Neural cell (in vitro differentiated cells): ENCODE measurements around the gene ZNF473.
"Not testable (repeated sequence)": the region's sequence is repeated elsewhere in the genome, so short reads cannot be mapped to it uniquely, and the experiment has no call there.

Source experiments
- EP300 ChIP-seq: fragments of 450-650 bp; conservative IDR thresholded peaks from 2 replicates; pipeline ENCODE4 v1.6.1; 2014; ENCODE audit warnings: antibody characterized with exemption, mild to moderate bottlenecking, moderate library complexity; ENCODE audit not compliant: poor library complexity, severe bottlenecking
- SMC3 ChIP-seq: fragments of 450-650 bp; conservative IDR thresholded peaks from 2 replicates; pipeline ENCODE4 v1.6.1; 2014; ENCODE audit warnings: antibody characterized with exemption, mild to moderate bottlenecking, moderate library complexity; ENCODE audit not compliant: poor library complexity

GRCh38 chr19:50076581-50077355, 51.0 kb downstream of the ZNF473 start:
- not testable (repeated sequence) for TF ChIP-seq EP300, SMC3
